ENCODE measurements around the gene RYR1. TPM values are rescaled to one million over a fixed set of nuclear protein-coding genes. Genes with fewer than 3 reads are reported as not detected.

The RYR1 gene
- total RNA-seq, 1 donor: under 0.01 TPM

GRCh38 chr19:38457690-38458405, 24.4 kb downstream of the RYR1 start:
- Histone ChIP-seq H3K27me3 (ENCODE audit: insufficient read depth, low read length) (no peaks in the 10 kb centered on the region), H3K9me3 (ENCODE audit: low read depth, low read length) (no peaks in the 10 kb centered on the region), H3K4me1 (ENCODE audit: insufficient read depth, low read length) (no peaks in the 10 kb centered on the region), H3K79me2 (ENCODE audit: insufficient read depth, low read length) (no peaks in the 10 kb centered on the region), H3K4me2 (ENCODE audit: insufficient read depth, low read length) (no peak overlapping the region), H3K27ac (ENCODE audit: low read depth, low read length) (no peak overlapping the region), H2AFZ (ENCODE audit: low read length) (no peak overlapping the region), H3K4me3 (ENCODE audit: insufficient read depth, low read length) (no peak overlapping the region), H4K20me1 (ENCODE audit: insufficient read depth, low read length) (no peaks in the 10 kb centered on the region), H3K36me3 (ENCODE audit: insufficient read depth, low read length) (no peaks in the 10 kb centered on the region)
- DNase-seq (ENCODE audit: insufficient read length, low spot score, missing footprints): no peak
- TF ChIP-seq, protein P1, sequence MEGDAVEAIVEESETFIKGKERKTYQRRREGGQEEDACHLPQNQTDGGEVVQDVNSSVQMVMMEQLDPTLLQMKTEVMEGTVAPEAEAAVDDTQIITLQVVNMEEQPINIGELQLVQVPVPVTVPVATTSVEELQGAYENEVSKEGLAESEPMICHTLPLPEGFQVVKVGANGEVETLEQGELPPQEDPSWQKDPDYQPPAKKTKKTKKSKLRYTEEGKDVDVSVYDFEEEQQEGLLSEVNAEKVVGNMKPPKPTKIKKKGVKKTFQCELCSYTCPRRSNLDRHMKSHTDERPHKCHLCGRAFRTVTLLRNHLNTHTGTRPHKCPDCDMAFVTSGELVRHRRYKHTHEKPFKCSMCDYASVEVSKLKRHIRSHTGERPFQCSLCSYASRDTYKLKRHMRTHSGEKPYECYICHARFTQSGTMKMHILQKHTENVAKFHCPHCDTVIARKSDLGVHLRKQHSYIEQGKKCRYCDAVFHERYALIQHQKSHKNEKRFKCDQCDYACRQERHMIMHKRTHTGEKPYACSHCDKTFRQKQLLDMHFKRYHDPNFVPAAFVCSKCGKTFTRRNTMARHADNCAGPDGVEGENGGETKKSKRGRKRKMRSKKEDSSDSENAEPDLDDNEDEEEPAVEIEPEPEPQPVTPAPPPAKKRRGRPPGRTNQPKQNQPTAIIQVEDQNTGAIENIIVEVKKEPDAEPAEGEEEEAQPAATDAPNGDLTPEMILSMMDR (IDR thresholded peaks at IDR 0.05; ENCODE audit: extremely low read depth, low read depth, low read length): no peak

DNA sequence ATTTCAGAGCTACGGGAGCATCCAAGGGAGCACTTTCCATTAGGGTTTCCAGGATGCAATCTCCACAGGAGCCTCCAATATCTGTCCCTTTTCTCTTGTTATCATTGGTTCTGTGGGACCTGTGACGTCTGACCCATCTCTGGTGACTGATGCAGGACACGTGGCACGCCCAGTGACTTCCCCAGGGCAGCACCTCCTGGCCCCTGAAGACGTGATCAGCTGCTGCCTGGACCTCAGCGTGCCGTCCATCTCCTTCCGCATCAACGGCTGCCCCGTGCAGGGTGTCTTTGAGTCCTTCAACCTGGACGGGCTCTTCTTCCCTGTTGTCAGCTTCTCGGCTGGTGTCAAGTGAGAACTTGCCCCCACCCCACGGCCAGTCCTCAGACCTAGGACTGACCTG, 25.5 kb downstream of the RYR1 start:
- no peaks in the 10 kb centered on the region for H3K27me3 ChIP-seq (ENCODE audit: insufficient read depth, low read length)
- TF ChIP-seq, protein P1 (IDR thresholded peaks at IDR 0.05; ENCODE audit: extremely low read depth, low read depth, low read length): no peak

GRCh38 chr19:38463365-38463764, 29.9 kb downstream of the RYR1 start:
- no peaks in the 10 kb centered on the region for H3K9me3 ChIP-seq (ENCODE audit: low read depth, low read length)

More for the DNA sequence above, 25.5 kb downstream of the RYR1 start:
- Histone ChIP-seq H3K4me1 (ENCODE audit: insufficient read depth, low read length) (no peaks in the 10 kb centered on the region), H3K4me3 (ENCODE audit: insufficient read depth, low read length) (no peak overlapping the region), H2AFZ (ENCODE audit: low read length) (no peak overlapping the region), H3K9me3 (ENCODE audit: low read depth, low read length) (no peaks in the 10 kb centered on the region), H3K36me3 (ENCODE audit: insufficient read depth, low read length) (no peaks in the 10 kb centered on the region), H3K4me2 (ENCODE audit: insufficient read depth, low read length) (no peak overlapping the region), H4K20me1 (ENCODE audit: insufficient read depth, low read length) (no peaks in the 10 kb centered on the region), H3K79me2 (ENCODE audit: insufficient read depth, low read length) (no peaks in the 10 kb centered on the region), H3K27ac (ENCODE audit: low read depth, low read length) (no peak overlapping the region)
- DNase-seq (ENCODE audit: insufficient read length, low spot score, missing footprints): no peak

DNA sequence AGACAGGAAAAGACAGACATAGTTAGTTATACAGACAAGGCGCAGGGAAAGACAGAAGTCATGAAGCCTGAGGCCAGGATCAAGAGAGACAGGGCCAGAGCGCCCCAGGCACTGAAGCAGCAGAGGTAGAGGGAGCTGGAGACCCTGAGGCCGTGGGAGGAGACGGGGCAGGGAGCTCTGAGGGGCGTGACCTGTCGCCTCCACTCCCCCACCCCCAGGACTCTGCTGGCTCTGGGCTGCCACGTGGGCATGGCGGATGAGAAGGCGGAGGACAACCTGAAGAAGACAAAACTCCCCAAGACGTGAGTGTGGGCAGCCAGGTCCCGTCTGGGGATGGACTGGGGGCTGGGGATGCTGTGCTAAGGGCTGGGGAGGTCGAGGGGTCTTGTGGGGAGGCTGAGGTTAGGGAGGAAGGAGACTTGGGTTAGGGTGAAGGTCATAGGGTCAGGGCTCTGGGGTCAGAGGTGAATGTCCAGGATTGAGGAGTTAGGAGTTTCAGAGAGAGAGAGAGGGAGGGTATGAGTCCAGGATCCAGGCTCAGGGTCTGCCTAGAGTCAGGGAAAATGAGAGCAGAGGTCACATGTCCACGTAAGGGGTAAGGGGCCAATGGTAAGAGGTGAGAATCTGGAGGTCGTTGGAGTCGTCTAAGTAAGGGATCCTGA, 31.1 kb downstream of the RYR1 start:
- no peak overlapping the region for H3K4me2 ChIP-seq (ENCODE audit: insufficient read depth, low read length)
- no peak overlapping the region for H3K4me3 ChIP-seq (ENCODE audit: insufficient read depth, low read length)
- no peaks in the 10 kb centered on the region for H3K9me3 ChIP-seq (ENCODE audit: low read depth, low read length)
- no peak overlapping the region for H3K27ac ChIP-seq (ENCODE audit: low read depth, low read length)
- no peaks in the 10 kb centered on the region for H3K27me3 ChIP-seq (ENCODE audit: insufficient read depth, low read length)
- no peaks in the 10 kb centered on the region for H3K4me1 ChIP-seq (ENCODE audit: insufficient read depth, low read length)
- H3K36me3 ChIP-seq (ENCODE audit: insufficient read depth, low read length): no peaks in the 10 kb centered on the region
- no peak overlapping the region for H2AFZ ChIP-seq (ENCODE audit: low read length)
- no peak for DNase-seq (ENCODE audit: insufficient read length, low spot score, missing footprints)
- TF ChIP-seq, protein P1 (IDR thresholded peaks at IDR 0.05; ENCODE audit: extremely low read depth, low read depth, low read length): no peak
- no peaks in the 10 kb centered on the region for H4K20me1 ChIP-seq (ENCODE audit: insufficient read depth, low read length)
- no peaks in the 10 kb centered on the region for H3K79me2 ChIP-seq (ENCODE audit: insufficient read depth, low read length)

More at GRCh38 chr19:38463365-38463764, 29.9 kb downstream of the RYR1 start:
- Histone ChIP-seq H3K27ac (ENCODE audit: low read depth, low read length) (no peak overlapping the region), H2AFZ (ENCODE audit: low read length) (no peak overlapping the region), H3K4me1 (ENCODE audit: insufficient read depth, low read length) (no peaks in the 10 kb centered on the region), H3K36me3 (ENCODE audit: insufficient read depth, low read length) (no peaks in the 10 kb centered on the region), H3K4me3 (ENCODE audit: insufficient read depth, low read length) (no peak overlapping the region), H3K4me2 (ENCODE audit: insufficient read depth, low read length) (no peak overlapping the region), H3K79me2 (ENCODE audit: insufficient read depth, low read length) (no peaks in the 10 kb centered on the region), H3K27me3 (ENCODE audit: insufficient read depth, low read length) (no peaks in the 10 kb centered on the region), H4K20me1 (ENCODE audit: insufficient read depth, low read length) (no peaks in the 10 kb centered on the region)
- peak; percentile 45 for DNase-seq (ENCODE audit: insufficient read length, low spot score, missing footprints)
- TF ChIP-seq, protein P1 (IDR thresholded peaks at IDR 0.05; ENCODE audit: extremely low read depth, low read depth, low read length): no peak
